ENCODE data around the gene SAMD4B.

DNA sequence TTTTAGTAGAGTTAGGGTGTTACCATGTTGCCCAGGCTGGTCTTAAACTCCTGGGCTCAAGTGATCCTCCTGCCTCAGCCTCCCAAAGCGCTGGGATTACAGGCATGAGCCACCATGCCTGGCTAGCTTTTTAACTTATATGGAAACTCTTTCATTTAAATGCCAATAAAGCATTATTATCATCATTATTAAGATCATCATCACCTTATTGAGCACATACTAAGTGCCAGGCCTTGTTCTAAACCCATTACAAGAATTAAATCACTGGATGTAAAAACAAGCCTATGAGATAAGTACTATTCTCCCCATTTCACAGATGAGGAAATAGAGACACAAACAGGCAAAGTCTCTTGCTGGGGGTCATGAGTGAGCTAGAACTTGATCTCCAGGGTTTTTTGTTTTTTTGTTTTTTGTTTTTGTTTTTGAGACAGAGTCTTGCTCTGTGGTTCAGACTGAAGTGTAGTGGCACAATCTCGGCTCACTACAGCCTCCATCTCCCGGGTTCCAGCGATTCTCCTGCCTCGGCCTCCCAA is 7.7 kb upstream of the SAMD4B start:
- TF ChIP-seq ZNF274 (IDR thresholded peaks at IDR 0.05; ENCODE audit: low read depth, low read length) (no peak), YY1 (IDR thresholded peaks at IDR 0.05; ENCODE audit: insufficient read depth, insufficient read length) (no peak), SUZ12 (IDR thresholded peaks at IDR 0.05; ENCODE audit: extremely low read depth, insufficient read depth, insufficient read length) (no peak)

Measured in NT2/D1 (cell line).